Measurements from ENCODE around the gene ST3GAL5. TPM values are rescaled to one million over a fixed set of nuclear protein-coding genes. Genes with fewer than 3 reads are reported as not detected.
A peak's percentile ranks its signal among the peaks of the same experiment; 100 is the strongest.

The ST3GAL5 gene
- total RNA-seq, 2 experiments from 2014 or later = 21.1 to 21.5 TPM

DNA sequence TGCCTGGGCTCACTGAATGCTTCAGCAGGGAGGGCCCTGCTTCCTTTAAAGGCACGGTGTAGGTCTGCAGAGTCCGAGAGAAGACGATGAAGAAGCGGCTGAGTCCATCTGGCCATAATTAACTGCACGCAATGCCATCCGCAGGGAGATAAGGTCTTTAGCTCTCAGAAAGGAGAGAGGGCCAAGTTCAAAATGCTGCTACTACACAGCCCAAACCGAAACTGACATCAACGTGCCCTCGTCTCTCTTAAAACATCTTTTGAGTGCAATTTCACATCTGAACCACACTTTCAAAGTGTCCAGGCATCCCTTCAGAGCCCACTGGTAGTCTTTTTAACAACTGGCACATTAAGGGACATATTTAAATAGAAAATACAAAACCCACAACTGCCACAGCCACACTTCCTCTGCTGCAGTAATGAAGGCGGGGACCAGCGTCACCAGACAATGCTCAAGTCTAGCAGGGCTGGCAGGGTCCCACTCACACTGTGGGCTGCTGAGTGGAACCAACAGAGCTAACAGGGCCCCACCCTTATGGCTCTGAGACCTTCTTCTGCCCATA, 35.8 kb downstream of the ST3GAL5 start:
- Mint-ChIP-seq H3K27me3 (no peaks in the 10 kb centered on the region), H3K9me3 (peaks cover 16% of the 10 kb centered on the region), H3K27ac (peak overlapping the region; percentile 99), H3K4me1 (ENCODE audit: low read depth) (peaks cover 59% of the 10 kb centered on the region), H3K36me3 (ENCODE audit: low read depth) (peaks cover 42% of the 10 kb centered on the region), H3K4me3 (peak overlapping the region; percentile 71)
- no peak for TF ChIP-seq CTCF (IDR thresholded peaks at IDR 0.05)
- intact Hi-C loops (cut with micrococcal nuclease) = loop anchor here (5.0 kb wide), 1 partner anchor 34 kb away; the partner anchor contains the start of gene ST3GAL5
- DNase-seq (peak; percentile 81), ATAC-seq (peak; percentile 83)
- CTCF ChIA-PET = interaction anchor here (0.8 to 4.5 kb wide), 4 partner anchors 10 to 227 kb away, joined by 3 to 41 read pairs (median 4); partner anchors contain the start of gene ST3GAL5
- POLR2A ChIA-PET = interaction anchor here (0.8 to 3.7 kb wide), 9 partner anchors 9 to 342 kb away, joined by 3 to 23 read pairs (median 3); partner anchors contain the start of genes IMMT and ST3GAL5

DNA sequence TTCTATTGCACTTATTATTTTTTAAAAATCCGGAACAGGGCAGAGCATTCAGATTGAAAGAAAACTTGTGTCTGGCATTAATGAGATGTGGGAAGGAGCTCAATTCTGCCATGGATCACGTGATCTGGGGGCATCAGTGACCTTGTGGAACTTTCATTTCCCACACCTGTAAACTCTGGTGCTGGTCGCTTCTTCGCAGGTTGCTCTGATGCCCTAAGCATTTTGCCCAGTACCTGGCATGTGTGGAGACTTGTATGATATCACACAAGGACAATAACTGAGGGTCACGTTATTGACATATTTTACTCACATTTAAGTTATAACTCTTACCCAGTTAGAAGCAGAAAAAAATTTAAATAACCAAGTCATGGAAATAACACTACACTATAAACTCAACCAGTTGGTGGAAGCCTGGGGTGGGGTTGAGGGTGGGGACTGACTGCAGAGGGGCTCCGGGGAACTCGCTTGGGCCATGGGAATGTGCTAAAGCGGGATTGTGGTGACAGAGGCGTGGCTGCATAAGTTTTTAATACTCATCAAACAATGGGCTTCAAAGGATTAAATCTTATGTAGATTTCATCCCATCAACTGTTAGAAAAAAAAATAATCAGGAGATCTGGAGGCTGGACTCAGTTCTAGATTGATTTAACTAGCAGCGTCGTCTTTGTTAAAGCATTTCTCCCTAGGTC, 36.5 kb downstream of the ST3GAL5 start:
- TF ChIP-seq CTCF (IDR thresholded peaks at IDR 0.05) = no peak
- Mint-ChIP-seq H3K4me1 (ENCODE audit: low read depth) (peaks cover 56% of the 10 kb centered on the region), H3K27me3 (no peaks in the 10 kb centered on the region), H3K4me3 (peak overlapping the region; percentile 71), H3K36me3 (ENCODE audit: low read depth) (peaks cover 37% of the 10 kb centered on the region), H3K27ac (peak overlapping the region; percentile 99), H3K9me3 (peaks cover 16% of the 10 kb centered on the region)
- DNase-seq (no peak), ATAC-seq (no peak)
- intact Hi-C loops (cut with micrococcal nuclease) = loop anchor here (5.0 kb wide), 1 partner anchor 35 kb away; the partner anchor contains the start of gene ST3GAL5
- ChIA-PET CTCF (interaction anchor here (0.7 to 4.5 kb wide), 6 partner anchors 14 to 228 kb away, joined by 3 to 41 read pairs (median 6); partner anchors contain the start of gene ST3GAL5), POLR2A (interaction anchor here (1.1 to 2.0 kb wide), 5 partner anchors 11 to 93 kb away, joined by 3 to 7 read pairs (median 4); partner anchors contain the start of gene ST3GAL5)

DNA sequence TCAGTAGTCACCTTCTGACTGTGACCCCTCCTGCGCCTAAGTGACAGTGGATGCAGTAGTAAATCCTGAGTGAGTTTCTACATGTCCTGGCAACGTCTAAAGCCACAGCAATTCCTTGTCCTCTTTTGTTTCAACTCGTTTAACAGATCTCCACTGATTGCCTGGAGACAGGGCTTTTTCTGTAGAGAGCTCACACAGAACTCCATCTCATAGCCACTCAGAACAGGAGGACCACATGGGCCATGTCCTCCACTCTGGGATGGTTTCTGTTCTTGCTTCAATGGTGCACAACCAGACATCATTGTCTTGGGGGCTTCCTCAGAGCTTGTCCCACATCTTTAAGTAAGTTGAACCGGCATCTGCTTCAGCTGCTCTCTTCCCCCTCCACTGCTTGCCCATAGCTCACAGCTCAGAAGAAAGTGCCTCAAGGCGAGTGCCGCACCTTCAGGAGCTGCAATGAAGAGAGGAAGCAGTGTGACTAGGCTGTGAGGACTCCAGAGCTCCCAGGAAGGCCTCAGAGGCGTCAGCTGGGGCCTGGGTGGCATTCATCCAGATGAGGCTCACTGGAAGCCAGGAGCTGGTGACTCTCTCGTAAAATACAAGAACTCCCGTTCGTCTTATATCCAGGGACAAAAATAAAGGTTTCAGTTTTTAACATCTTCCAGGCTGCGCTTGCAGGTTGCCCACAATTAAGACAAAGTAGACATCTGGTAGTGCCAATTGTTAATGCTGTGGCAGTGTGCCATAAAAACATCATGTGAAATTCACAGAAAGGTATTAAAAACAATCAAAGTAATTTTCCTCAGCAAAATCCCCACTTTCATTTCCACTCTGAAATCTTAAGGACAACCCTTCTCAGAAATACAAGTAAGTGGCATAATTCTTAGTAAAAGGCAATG, 37.3 kb downstream of the ST3GAL5 start:
- Mint-ChIP-seq H3K4me1 (ENCODE audit: low read depth) (peaks cover 59% of the 10 kb centered on the region), H3K36me3 (ENCODE audit: low read depth) (peaks cover 37% of the 10 kb centered on the region), H3K27me3 (no peaks in the 10 kb centered on the region), H3K4me3 (peak overlapping the region; percentile 71), H3K27ac (peak overlapping the region; percentile 99), H3K9me3 (peaks cover 16% of the 10 kb centered on the region)
- ChIA-PET CTCF (interaction anchor here (0.7 to 4.5 kb wide), 5 partner anchors 13 to 228 kb away, joined by 3 to 41 read pairs (median 6); partner anchors contain the start of gene ST3GAL5), POLR2A (interaction anchor here (0.7 to 2.0 kb wide), 4 partner anchors 9 to 38 kb away, joined by 3 to 7 read pairs (median 4); partner anchors contain the start of gene ST3GAL5)
- ATAC-seq = no peak
- DNase-seq = peak; percentile 12
- intact Hi-C loops (cut with micrococcal nuclease) = loop anchor here (5.0 kb wide), 1 partner anchor 36 kb away; the partner anchor contains the start of gene ST3GAL5
- no peak for TF ChIP-seq CTCF (IDR thresholded peaks at IDR 0.05)

DNA sequence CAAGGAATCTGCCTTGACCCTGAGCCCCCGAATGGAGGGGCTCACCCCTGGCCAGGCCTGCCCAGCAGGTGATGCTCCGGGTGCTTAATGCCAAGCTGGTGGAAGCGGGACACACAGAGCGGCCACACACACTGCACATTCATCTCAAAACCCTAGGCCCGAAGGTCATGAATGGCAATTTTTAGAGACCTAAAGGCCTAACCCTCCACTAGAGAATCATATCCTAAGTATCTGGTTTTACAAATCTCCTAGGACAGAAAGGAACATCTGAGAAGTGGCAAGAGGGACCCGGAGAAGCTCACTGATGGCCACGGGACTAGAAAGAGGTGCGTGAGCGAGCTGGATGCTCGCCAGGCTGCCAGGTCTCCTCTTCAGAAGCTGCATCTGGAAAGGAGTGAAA, 38.3 kb downstream of the ST3GAL5 start:
- ATAC-seq = no peak
- peak overlapping the region; percentile 57 for H3K27ac Mint-ChIP-seq
- peaks cover 60% of the 10 kb centered on the region for H3K4me1 Mint-ChIP-seq (ENCODE audit: low read depth)
- peaks cover 11% of the 10 kb centered on the region for H3K9me3 Mint-ChIP-seq
- ChIA-PET POLR2A (interaction anchor here (0.9 to 2.0 kb wide), 4 partner anchors 10 to 191 kb away, joined by 3 to 7 read pairs (median 4); partner anchors contain the start of gene ST3GAL5), CTCF (interaction anchor here (1.7 to 2.1 kb wide), 2 partner anchors 23 to 229 kb away, joined by 6 to 7 read pairs; no protein-coding TSS in a partner anchor)
- DNase-seq = no peak
- H3K36me3 Mint-ChIP-seq (ENCODE audit: low read depth) = peaks cover 37% of the 10 kb centered on the region
- TF ChIP-seq CTCF (IDR thresholded peaks at IDR 0.05) = no peak
- intact Hi-C loops (cut with micrococcal nuclease) = loop anchor here (5.0 kb wide), 1 partner anchor 37 kb away; the partner anchor contains the start of gene ST3GAL5
- no peak overlapping the region for H3K4me3 Mint-ChIP-seq
- no peaks in the 10 kb centered on the region for H3K27me3 Mint-ChIP-seq
